Measurements from ENCODE around the gene GNAI3.

DNA sequence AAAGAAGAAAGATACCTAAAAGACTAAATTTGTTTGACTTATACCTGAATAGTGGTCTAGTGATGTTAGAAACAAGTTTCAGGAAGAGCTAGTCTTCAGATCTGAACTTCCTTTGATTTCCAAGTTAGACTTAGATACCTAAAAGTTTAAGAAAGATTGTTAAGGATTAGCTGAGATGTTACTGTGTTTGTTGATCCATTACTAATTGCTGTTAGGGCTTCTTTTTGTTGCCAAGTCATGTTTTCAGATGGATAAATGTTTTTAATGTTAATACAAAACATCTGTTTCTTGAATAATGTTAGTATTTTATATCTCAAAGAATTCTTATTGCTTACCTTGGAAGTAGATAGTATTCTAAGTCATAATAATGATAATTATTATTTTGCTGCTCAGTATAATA lies 11.6 kb downstream of the GNAI3 start:
- no peak for TF ChIP-seq EP300 (IDR thresholded peaks at IDR 0.05; ENCODE audit: borderline replicate concordance)
- no peak for TF ChIP-seq CREB1 (IDR thresholded peaks at IDR 0.05; ENCODE audit: low read depth)
- TF ChIP-seq CEBPB (IDR thresholded peaks at IDR 0.05): no peak
- TF ChIP-seq NFIC (IDR thresholded peaks at IDR 0.05): no peak
- no peak for TF ChIP-seq TAF1 (IDR thresholded peaks at IDR 0.05; ENCODE audit: low read depth)

Data from Ishikawa (cell line).